Gastrocnemius medialis (tissue), 4 donors: ENCODE data around the gene TTC39C.

Experiments
- POLR2A ChIP-seq, 2 donors: fragments of 450-650 bp; IDR thresholded peaks; one replicate each; pipeline ENCODE4 v1.6.1; 2017; ENCODE audit warnings: antibody characterized with exemption in 2 of 2, mild to moderate bottlenecking in 2 of 2, moderate library complexity in 2 of 2
- TF ChIP-seq, protein P1 (sequence below), 5 experiments: fragments of 450-650 bp in 3 of 5; fragments of 200-600 bp in 2 of 5; sonication (generic) in 2 of 5; IDR thresholded peaks in 4 of 5; conservative IDR thresholded peaks in 1 of 5; 1 replicate in 4 of 5; 2 replicates in 1 of 5; pipeline ENCODE4 v1.5.1; 2016 to 2019; ENCODE audit warnings: antibody characterized with exemption in 5 of 5, mild to moderate bottlenecking in 3 of 5, moderate library complexity in 3 of 5

DNA sequence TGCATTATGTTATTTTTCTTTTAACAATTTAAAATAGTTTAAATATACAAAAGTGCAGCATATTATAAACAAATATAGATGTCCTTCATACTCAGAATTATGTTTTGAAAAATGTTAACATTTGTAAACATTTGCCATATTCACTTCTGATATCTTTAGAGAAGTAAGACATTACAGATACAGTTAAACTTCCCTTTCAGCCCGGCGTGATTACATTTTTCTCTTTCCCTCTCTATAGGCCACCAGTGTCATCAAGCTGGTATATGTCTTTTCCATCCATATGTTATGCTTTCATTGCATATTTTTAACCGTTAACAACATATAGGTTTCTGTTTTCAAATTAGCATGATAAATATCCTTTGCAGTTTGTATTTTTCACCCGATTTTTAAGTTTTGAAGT, 27.1 kb downstream of the TTC39C start:
- TF ChIP-seq POLR2A (IDR thresholded peaks at IDR 0.05) = no peak
- TF ChIP-seq, protein P1, sequence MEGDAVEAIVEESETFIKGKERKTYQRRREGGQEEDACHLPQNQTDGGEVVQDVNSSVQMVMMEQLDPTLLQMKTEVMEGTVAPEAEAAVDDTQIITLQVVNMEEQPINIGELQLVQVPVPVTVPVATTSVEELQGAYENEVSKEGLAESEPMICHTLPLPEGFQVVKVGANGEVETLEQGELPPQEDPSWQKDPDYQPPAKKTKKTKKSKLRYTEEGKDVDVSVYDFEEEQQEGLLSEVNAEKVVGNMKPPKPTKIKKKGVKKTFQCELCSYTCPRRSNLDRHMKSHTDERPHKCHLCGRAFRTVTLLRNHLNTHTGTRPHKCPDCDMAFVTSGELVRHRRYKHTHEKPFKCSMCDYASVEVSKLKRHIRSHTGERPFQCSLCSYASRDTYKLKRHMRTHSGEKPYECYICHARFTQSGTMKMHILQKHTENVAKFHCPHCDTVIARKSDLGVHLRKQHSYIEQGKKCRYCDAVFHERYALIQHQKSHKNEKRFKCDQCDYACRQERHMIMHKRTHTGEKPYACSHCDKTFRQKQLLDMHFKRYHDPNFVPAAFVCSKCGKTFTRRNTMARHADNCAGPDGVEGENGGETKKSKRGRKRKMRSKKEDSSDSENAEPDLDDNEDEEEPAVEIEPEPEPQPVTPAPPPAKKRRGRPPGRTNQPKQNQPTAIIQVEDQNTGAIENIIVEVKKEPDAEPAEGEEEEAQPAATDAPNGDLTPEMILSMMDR (IDR thresholded peaks at IDR 0.05 in 4 of 5, conservative IDR thresholded peaks at IDR 0.05 in 1 of 5) = no peak
